Measurements from ENCODE around the gene DLGAP4.

DNA sequence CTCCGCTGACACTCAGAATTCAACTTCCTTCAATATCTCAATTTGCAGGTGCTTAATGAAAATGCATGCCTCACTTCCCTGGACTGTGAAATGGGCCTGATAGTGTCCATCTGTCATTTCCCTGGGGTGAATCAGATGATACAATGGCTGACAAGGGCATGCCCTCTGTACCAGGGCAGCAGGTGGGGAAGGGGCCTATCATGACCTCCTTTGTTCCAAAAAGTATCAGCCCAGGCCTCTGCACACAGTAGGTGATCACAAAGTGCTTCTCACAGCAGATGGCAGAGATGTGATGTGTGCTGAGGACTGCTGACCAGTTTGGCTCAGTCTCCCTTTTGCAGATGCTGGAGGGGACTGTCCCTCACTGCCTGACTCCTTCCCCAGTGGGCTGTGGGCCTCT lies 44.3 kb downstream of the DLGAP4 start:
- no peak for TF ChIP-seq SIX5 (IDR thresholded peaks at IDR 0.05; ENCODE audit: low read depth, low read length)
- no peak for TF ChIP-seq RAD21 (IDR thresholded peaks at IDR 0.05 in 1 of 2, conservative IDR thresholded peaks at IDR 0.05 in 1 of 2; ENCODE audit: low read depth in 2 of 2, low read length in 2 of 2)
- TF ChIP-seq NRF1 (IDR thresholded peaks at IDR 0.05; ENCODE audit: low read depth, low read length) = no peak
- no peak for TF ChIP-seq YY1 (IDR thresholded peaks at IDR 0.05; ENCODE audit: low read depth, low read length)
- no peak for TF ChIP-seq TAF1 (IDR thresholded peaks at IDR 0.05; ENCODE audit: low read depth, low read length)
- TF ChIP-seq EP300 (IDR thresholded peaks at IDR 0.05; ENCODE audit: borderline replicate concordance in 1 of 2, low read depth in 2 of 2, low read length in 2 of 2) = no peak
- TF ChIP-seq, protein P1, sequence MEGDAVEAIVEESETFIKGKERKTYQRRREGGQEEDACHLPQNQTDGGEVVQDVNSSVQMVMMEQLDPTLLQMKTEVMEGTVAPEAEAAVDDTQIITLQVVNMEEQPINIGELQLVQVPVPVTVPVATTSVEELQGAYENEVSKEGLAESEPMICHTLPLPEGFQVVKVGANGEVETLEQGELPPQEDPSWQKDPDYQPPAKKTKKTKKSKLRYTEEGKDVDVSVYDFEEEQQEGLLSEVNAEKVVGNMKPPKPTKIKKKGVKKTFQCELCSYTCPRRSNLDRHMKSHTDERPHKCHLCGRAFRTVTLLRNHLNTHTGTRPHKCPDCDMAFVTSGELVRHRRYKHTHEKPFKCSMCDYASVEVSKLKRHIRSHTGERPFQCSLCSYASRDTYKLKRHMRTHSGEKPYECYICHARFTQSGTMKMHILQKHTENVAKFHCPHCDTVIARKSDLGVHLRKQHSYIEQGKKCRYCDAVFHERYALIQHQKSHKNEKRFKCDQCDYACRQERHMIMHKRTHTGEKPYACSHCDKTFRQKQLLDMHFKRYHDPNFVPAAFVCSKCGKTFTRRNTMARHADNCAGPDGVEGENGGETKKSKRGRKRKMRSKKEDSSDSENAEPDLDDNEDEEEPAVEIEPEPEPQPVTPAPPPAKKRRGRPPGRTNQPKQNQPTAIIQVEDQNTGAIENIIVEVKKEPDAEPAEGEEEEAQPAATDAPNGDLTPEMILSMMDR (IDR thresholded peaks at IDR 0.05; ENCODE audit: control extremely low read depth in 1 of 3, insufficient read depth in 1 of 3, low read depth in 1 of 3, low read length in 3 of 3) = no peak
- no peak for TF ChIP-seq POLR2A (IDR thresholded peaks at IDR 0.05; ENCODE audit: control extremely low read depth in 1 of 2, low read depth in 2 of 2, low read length in 2 of 2)
- no peak for TF ChIP-seq RFX5 (IDR thresholded peaks at IDR 0.05; ENCODE audit: borderline replicate concordance, low read depth, low read length)
- TF ChIP-seq TEAD4 (IDR thresholded peaks at IDR 0.05; ENCODE audit: low read depth, low read length) = no peak
- no peak for TF ChIP-seq GTF2F1 (IDR thresholded peaks at IDR 0.05; ENCODE audit: borderline replicate concordance, low read depth, low read length)
- TF ChIP-seq PHF8 (conservative IDR thresholded peaks at IDR 0.05; ENCODE audit: low read depth, low read length) = no peak
- TF ChIP-seq, protein P2, sequence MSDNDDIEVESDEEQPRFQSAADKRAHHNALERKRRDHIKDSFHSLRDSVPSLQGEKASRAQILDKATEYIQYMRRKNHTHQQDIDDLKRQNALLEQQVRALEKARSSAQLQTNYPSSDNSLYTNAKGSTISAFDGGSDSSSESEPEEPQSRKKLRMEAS (IDR thresholded peaks at IDR 0.05) = no peak

Data from H1 (cell line).